ENCODE results near the gene OR8B12. TPM values are rescaled to one million over a fixed set of nuclear protein-coding genes. Genes with fewer than 3 reads are reported as not detected.

Gene OR8B12
- total RNA-seq, 4 donors from 2014 or later: not detected

DNA sequence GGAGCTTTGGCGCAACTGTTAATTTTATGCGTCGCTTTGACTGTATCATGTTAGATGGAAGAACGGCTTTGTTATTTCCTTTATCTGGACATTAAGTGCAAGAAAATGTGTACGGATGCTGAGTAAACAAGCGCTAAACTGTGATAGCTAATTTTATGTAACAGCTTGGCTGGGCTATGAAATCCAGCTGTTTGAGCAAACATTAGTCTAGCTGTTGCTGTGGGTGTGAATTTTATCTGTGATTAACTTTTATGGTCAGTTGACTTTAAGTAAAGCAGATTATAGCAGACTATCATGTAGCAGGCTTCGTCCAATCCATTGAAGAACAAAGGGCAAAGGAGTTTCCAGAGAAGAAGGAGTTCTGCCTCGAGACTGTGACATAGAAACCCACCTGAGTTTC lies 40.3 kb upstream of the OR8B12 start:
- TF ChIP-seq CTCF (IDR thresholded peaks at IDR 0.05): no peak
- no peak for TF ChIP-seq POLR2A (IDR thresholded peaks at IDR 0.05)
- WGBS, 2 donors: 63 to 70% methylated on average over 8 of the region's 8 CpGs
- Histone ChIP-seq H3K27ac (no peak overlapping the region), H3K36me3 (no peaks in the 10 kb centered on the region), H3K9me3 (no peaks in the 10 kb centered on the region), H3K4me3 (no peak overlapping the region), H3K4me1 (no peaks in the 10 kb centered on the region), H3K27me3 (peaks cover 0 to 6% (median 0%) of the 10 kb centered on the region in 4 donors)
- no peak for DNase-seq
- intact Hi-C loops (cut with DNase I): loop anchor here (10.0 kb wide), 1 partner anchor 159 kb away; the partner anchor contains the start of gene OR8B4

DNA sequence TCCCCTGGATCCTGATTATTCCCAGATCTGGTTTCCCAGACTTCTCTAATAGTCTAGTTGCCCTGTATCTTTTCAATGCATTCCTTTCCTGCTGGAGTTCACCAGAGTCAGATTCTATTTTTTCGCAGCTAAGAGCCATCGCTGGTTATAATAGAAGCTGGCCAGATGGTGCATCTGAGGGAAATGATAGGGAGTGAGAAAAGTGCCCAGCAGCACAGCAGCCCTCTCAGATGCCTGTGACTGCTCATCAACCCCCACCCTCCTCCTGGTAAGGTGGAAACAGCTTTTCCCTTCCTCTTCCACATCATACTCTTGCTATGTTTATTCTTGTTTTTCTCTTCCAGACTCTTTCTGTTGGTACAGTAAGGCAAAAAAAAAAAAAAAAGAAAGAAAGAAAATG lies 39.1 kb upstream of the OR8B12 start:
- Histone ChIP-seq H3K9me3 (no peaks in the 10 kb centered on the region), H3K4me3 (no peak overlapping the region), H3K36me3 (no peaks in the 10 kb centered on the region), H3K4me1 (no peaks in the 10 kb centered on the region), H3K27me3 (peaks cover 0 to 6% (median 0%) of the 10 kb centered on the region in 4 donors), H3K27ac (no peak overlapping the region)
- intact Hi-C loops (cut with DNase I): loop anchor here (10.0 kb wide), 1 partner anchor 158 kb away; the partner anchor contains the start of gene OR8B4
- 87 to 89% methylated on average over 2 of the region's 2 CpGs for WGBS, 2 donors
- no peak for TF ChIP-seq CTCF (IDR thresholded peaks at IDR 0.05)
- TF ChIP-seq POLR2A (IDR thresholded peaks at IDR 0.05): no peak
- DNase-seq: no peak

DNA sequence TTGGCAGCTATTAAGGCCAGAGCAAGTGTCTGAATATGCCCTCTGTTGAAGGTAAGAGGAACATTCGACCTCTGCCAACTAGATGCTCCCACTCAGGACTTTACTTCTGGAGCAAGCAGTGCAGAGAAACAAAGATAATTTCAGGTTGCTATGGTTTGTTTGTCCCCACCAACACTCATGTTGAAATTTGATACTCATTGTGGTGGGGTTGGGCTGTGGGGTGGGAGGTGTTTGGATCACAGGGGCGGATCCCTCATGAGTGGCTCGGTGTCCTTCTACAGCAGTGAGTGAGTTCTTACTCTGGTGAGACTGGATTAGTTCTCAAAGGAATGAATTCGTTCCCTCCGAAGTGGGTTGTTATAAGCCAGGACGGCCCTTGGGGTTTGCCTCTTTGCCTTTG lies 38.4 kb upstream of the OR8B12 start:
- intact Hi-C loops (cut with DNase I): loop anchor here (10.0 kb wide), 1 partner anchor 157 kb away; the partner anchor contains the start of gene OR8B4
- peaks cover 0 to 5% (median 0%) of the 10 kb centered on the region in 4 donors for H3K27me3 ChIP-seq
- no peaks in the 10 kb centered on the region for H3K4me1 ChIP-seq
- no peaks in the 10 kb centered on the region for H3K36me3 ChIP-seq
- H3K4me3 ChIP-seq: no peak overlapping the region
- DNase-seq: no peak
- no peak overlapping the region for H3K27ac ChIP-seq
- TF ChIP-seq POLR2A (IDR thresholded peaks at IDR 0.05) (no peak), CTCF (IDR thresholded peaks at IDR 0.05) (no peak)
- no peaks in the 10 kb centered on the region for H3K9me3 ChIP-seq
- 45 to 65% methylated on average over 2 to 5 of the region's 6 CpGs for WGBS, 2 donors

DNA sequence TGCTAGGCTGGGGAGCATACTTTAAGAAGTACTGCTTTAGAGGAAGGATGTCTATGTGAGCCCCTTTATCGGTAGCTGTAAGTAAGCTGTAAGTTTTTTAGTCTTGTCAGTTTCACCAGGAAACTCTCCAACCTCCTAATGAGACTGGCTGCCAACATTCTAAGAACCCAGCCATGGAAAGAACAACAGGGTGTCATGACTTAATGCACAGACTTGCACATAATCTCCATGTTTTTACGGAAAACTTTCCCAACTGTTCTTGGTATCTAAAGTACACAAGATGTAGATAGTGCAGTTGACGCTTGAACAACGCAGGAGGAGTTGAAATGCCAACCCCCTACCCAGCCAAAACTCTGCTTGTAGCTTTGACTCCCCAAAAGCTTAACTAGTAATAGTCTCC lies 35.3 kb upstream of the OR8B12 start:
- Histone ChIP-seq H3K27me3 (peaks cover 0 to 3% (median 0%) of the 10 kb centered on the region in 4 donors), H3K4me3 (no peak overlapping the region), H3K27ac (no peak overlapping the region), H3K9me3 (no peaks in the 10 kb centered on the region), H3K4me1 (no peaks in the 10 kb centered on the region), H3K36me3 (no peaks in the 10 kb centered on the region)
- TF ChIP-seq POLR2A (IDR thresholded peaks at IDR 0.05) (no peak), CTCF (IDR thresholded peaks at IDR 0.05) (no peak)
- WGBS, 2 donors: 40 to 50% methylated on average over 4 of the region's 4 CpGs
- intact Hi-C loops (cut with DNase I): no loop called here
- DNase-seq: no peak

- Histone ChIP-seq H3K9me3 (no peaks in the 10 kb centered on the region), H3K36me3 (no peaks in the 10 kb centered on the region), H3K4me3 (no peak overlapping the region), H3K4me1 (no peaks in the 10 kb centered on the region), H3K27me3 (peaks cover 0 to 3% (median 0%) of the 10 kb centered on the region in 4 donors), H3K27ac (no peak overlapping the region)
- no peak for DNase-seq
- 74% methylated on average over 6 of the region's 6 CpGs for WGBS, 2 donors
- intact Hi-C loops (cut with DNase I): no loop called here
- TF ChIP-seq CTCF (IDR thresholded peaks at IDR 0.05) (no peak), POLR2A (IDR thresholded peaks at IDR 0.05) (no peak)
Observed at GRCh38 chr11:124577716-124578427, 34.4 kb upstream of the OR8B12 start.
